Esophagus squamous epithelium (tissue), 5 donors: ENCODE results near the gene ZSCAN1. TPM values are rescaled to one million over a fixed set of nuclear protein-coding genes. Genes with fewer than 3 reads are reported as not detected.
A peak's percentile ranks its signal among the peaks of the same experiment; 100 is the strongest.

Experiments
- DNase-seq: peaks from one replicate; lab custom pipeline; 2025; lab: John Stamatoyannopoulos, UW
- H3K27ac ChIP-seq, 4 donors: fragments of 200-600 bp; sonication (generic); one replicate each; pipeline ENCODE4 v1.5.1; 2016 to 2019; ENCODE audit warnings: mild to moderate bottlenecking in 1 of 4
- H3K27me3 ChIP-seq, 4 donors: fragments of 200-600 bp; sonication (generic); 1 replicate in 3 of 4; 2 replicates in 1 of 4; pipeline versions ENCODE4 v1.5.1 to v1.6.0; 2017 to 2021; ENCODE audit warnings: antibody characterized with exemption in 1 of 4
- H3K36me3 ChIP-seq, 3 donors: fragments of 200-600 bp; sonication (generic); one replicate each; pipeline ENCODE4 v1.5.1; 2016 to 2019
- H3K4me1 ChIP-seq, 3 donors: fragments of 200-600 bp; sonication (generic); one replicate each; pipeline ENCODE4 v1.5.1; 2017 to 2019
- H3K4me3 ChIP-seq, 4 donors: fragments of 200-600 bp; sonication (generic); 1 replicate in 3 of 4; 2 replicates in 1 of 4; pipeline ENCODE4 v1.5.1; 2016 to 2019; ENCODE audit warnings: mild to moderate bottlenecking in 2 of 4, moderate library complexity in 1 of 4
- H3K9me3 ChIP-seq, 3 donors: fragments of 200-600 bp; sonication (generic); one replicate each; pipeline ENCODE4 v1.5.1; 2016 to 2019
- CTCF ChIP-seq, 6 experiments: fragments of 450-650 bp in 4 of 6; fragments of 200-600 bp in 2 of 6; sonication (generic) in 2 of 6; IDR thresholded peaks; one replicate each; pipeline ENCODE4 v1.5.1; 2016 to 2019; ENCODE audit warnings: antibody characterized with exemption in 6 of 6, mild to moderate bottlenecking in 4 of 6, moderate library complexity in 4 of 6
- POLR2A ChIP-seq, 4 donors: fragments of 450-650 bp; IDR thresholded peaks; one replicate each; pipeline ENCODE4 v1.6.1; 2017; ENCODE audit warnings: antibody characterized with exemption in 4 of 4, mild to moderate bottlenecking in 4 of 4, moderate library complexity in 3 of 4
- WGBS, 2 donors: methylation state at CpG; one replicate each; pipeline ENCODE4 v1.1.5; 2018; 5-methylcytosine and 5-hydroxymethylcytosine counted together
- intact Hi-C: fragments of 100-400 bp; cut with DNase I; formaldehyde crosslinking; loops from one replicate; pipeline ENCODE4 v1.15.0; 2022
- total RNA-seq, 4 donors: library from RNA; depleted of rRNA; stranded (reverse); fragments of >200 nt; gene quantifications; one replicate each; pipeline ENCODE4 v1.1.0, GENCODE V29; 2016
- donor health status: DM: yes; HTN: yes; CAD: no.

Gene ZSCAN1
- total RNA-seq, 4 donors from 2014 or later, result 0.48 TPM; not detected in 3

- Histone ChIP-seq H3K36me3 (no peaks in the 10 kb centered on the region), H3K27ac (no peak overlapping the region), H3K4me1 (no peaks in the 10 kb centered on the region), H3K9me3 (peaks cover 0 to 10% (median 3%) of the 10 kb centered on the region in 3 donors), H3K4me3 (no peak overlapping the region), H3K27me3 (no peaks in the 10 kb centered on the region)
- intact Hi-C loops, result no loop called here
- TF ChIP-seq POLR2A (IDR thresholded peaks at IDR 0.05), result no peak
- peak in 5 of 6 experiments; percentile 42 to 64 (median 48) for TF ChIP-seq CTCF (IDR thresholded peaks at IDR 0.05)
- no peak for DNase-seq
- 21 to 54% methylated on average over 9 to 30 of the region's 30 CpGs for WGBS, 2 donors
These were observed 12.1 kb upstream of the ZSCAN1 start for GRCh38 chr19:58021541-58022282.

DNA sequence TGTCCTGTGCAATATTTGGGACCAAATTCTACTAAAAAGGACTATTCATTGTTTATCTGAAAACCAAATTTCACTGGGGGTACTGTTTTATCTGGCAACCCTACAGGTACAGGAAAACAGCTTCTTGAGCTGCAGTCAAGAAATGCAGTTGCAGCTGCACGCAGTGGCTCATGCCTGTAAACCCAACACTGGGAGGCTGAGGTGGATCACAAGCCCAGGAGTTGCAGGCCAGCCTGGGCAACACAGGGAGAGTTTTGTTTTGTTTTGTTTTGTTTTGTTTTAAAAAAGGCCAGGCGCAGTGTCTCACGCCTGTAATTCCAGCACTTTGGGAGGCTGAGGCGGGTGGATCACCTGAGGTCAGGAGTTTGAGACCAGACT lies 11.6 kb upstream of the ZSCAN1 start:
- 73 to 82% methylated on average over 4 of the region's 4 CpGs for WGBS, 2 donors
- no peaks in the 10 kb centered on the region for H3K27me3 ChIP-seq
- H3K27ac ChIP-seq, result no peak overlapping the region
- H3K4me1 ChIP-seq, result no peaks in the 10 kb centered on the region
- intact Hi-C loops, result no loop called here
- peaks cover 0 to 14% (median 3%) of the 10 kb centered on the region in 3 donors for H3K9me3 ChIP-seq
- no peak overlapping the region for H3K4me3 ChIP-seq
- no peaks in the 10 kb centered on the region for H3K36me3 ChIP-seq
- no peak for DNase-seq
- TF ChIP-seq POLR2A (IDR thresholded peaks at IDR 0.05) (no peak), CTCF (IDR thresholded peaks at IDR 0.05) (no peak)

DNA sequence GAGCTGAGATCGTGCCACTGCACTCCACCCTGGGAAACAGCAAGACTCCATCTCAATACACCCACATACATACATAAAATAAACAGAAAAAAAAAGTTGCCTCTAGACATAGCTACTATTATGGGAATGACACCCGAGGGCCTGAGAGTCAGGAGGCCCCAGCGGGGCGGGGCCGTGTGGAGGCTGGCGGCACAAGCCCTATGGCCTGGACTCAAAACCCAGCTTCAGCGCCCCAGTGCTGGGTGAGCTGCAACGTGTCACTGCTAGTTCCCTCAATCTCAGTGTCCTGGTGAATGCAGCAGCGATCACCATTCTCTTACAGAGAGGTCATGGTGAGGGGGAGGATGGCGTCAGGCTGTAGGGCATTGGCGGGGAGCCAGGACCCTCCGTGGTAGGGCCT lies 9.2 kb upstream of the ZSCAN1 start:
- Histone ChIP-seq H3K36me3 (no peaks in the 10 kb centered on the region), H3K4me1 (no peaks in the 10 kb centered on the region), H3K27ac (no peak overlapping the region), H3K4me3 (no peak overlapping the region), H3K27me3 (no peaks in the 10 kb centered on the region), H3K9me3 (peaks cover 0 to 14% (median 3%) of the 10 kb centered on the region in 3 donors)
- WGBS, 2 donors, result 87% methylated on average over 6 to 7 of the region's 12 CpGs
- intact Hi-C loops, result no loop called here
- no peak for DNase-seq
- TF ChIP-seq POLR2A (IDR thresholded peaks at IDR 0.05) (no peak), CTCF (IDR thresholded peaks at IDR 0.05) (no peak)

GRCh38 chr19:58034477-58034793 lies 610 bp downstream of the ZSCAN1 start:
- Histone ChIP-seq H3K4me1 (peaks cover 0 to 13% (median 0%) of the 10 kb centered on the region in 3 donors), H3K27ac (peak overlapping the region in 1 of 4 donors; percentile 70), H3K4me3 (peak overlapping the region; percentile 22 to 60 (median 44)), H3K27me3 (peaks cover 0 to 30% (median 0%) of the 10 kb centered on the region in 4 donors), H3K9me3 (peaks cover 0 to 43% (median 16%) of the 10 kb centered on the region in 3 donors), H3K36me3 (no peaks in the 10 kb centered on the region)
- no peak for TF ChIP-seq CTCF (IDR thresholded peaks at IDR 0.05)
- TF ChIP-seq POLR2A (IDR thresholded peaks at IDR 0.05), result no peak
- 10 to 18% methylated on average over 2 to 4 of the region's 20 CpGs for WGBS, 2 donors
- intact Hi-C loops, result no loop called here
- DNase-seq, result no peak

DNA sequence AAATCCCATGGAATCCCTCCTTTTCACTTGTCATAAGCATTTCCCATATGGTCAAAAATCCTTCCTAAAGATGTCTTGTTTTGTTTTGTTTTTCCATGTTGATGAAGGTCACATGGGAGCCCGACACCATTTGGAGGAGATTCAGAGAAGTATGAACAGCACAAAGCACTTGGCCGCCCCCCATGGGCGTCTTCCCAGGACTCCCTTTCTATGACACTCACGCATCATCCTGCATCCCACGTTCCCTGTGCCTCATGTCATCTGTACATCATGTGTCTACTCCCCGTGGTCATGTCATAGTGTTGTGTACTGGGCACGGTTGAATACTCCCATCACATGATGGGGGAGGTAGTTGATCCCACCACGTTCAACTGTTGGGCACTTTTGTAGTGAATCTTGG lies 2.0 kb downstream of the ZSCAN1 start:
- DNase-seq, result no peak
- Histone ChIP-seq H3K4me3 (no peak overlapping the region), H3K27ac (no peak overlapping the region), H3K9me3 (peaks cover 0 to 55% (median 27%) of the 10 kb centered on the region in 3 donors), H3K36me3 (no peaks in the 10 kb centered on the region), H3K4me1 (peaks cover 0 to 13% (median 0%) of the 10 kb centered on the region in 3 donors), H3K27me3 (peaks cover 0 to 30% (median 0%) of the 10 kb centered on the region in 4 donors)
- TF ChIP-seq CTCF (IDR thresholded peaks at IDR 0.05) (no peak), POLR2A (IDR thresholded peaks at IDR 0.05) (no peak)
- 56 to 58% methylated on average over 8 of the region's 8 CpGs for WGBS, 2 donors
- intact Hi-C loops, result no loop called here
